Parathyroid adenoma (tissue), 2 donors: ENCODE data around the gene TP53BP1.

Experiments
- H2AFZ ChIP-seq: fragments of 300-600 bp; sonication (generic); one replicate; pipeline ENCODE4 v1.7.0; 2017; ENCODE audit warnings: antibody characterized with exemption, mild to moderate bottlenecking
- H3K27ac ChIP-seq: fragments of 300-600 bp; sonication (generic); one replicate; pipeline ENCODE4 v1.7.0; 2017
- H3K27me3 ChIP-seq: fragments of 300-600 bp; sonication (generic); one replicate; pipeline ENCODE4 v1.7.0; 2017; ENCODE audit warnings: low read length; ENCODE audit not compliant: control insufficient read depth, insufficient read depth
- H3K36me3 ChIP-seq: fragments of 300-600 bp; sonication (generic); one replicate; pipeline ENCODE4 v1.7.0; 2017; ENCODE audit warnings: low read length; ENCODE audit not compliant: control insufficient read depth, insufficient read depth
- H3K4me1 ChIP-seq: fragments of 300-600 bp; sonication (generic); one replicate; pipeline ENCODE4 v1.7.0; 2017; ENCODE audit warnings: control low read depth
- H3K4me2 ChIP-seq: fragments of 300-600 bp; sonication (generic); one replicate; pipeline ENCODE4 v1.7.0; 2017; ENCODE audit warnings: low read length
- H3K4me3 ChIP-seq: fragments of 300-600 bp; sonication (generic); one replicate; pipeline ENCODE4 v1.7.0; 2017; ENCODE audit warnings: low read depth, low read length
- H3K79me2 ChIP-seq: fragments of 300-600 bp; sonication (generic); one replicate; pipeline ENCODE4 v1.7.0; 2017; ENCODE audit warnings: control low read depth
- H3K9ac ChIP-seq: fragments of 300-600 bp; sonication (generic); one replicate; pipeline ENCODE4 v1.7.0; 2017; ENCODE audit warnings: mild to moderate bottlenecking
- H3K9me3 ChIP-seq: fragments of 300-600 bp; sonication (generic); one replicate; pipeline ENCODE4 v1.7.0; 2017; ENCODE audit warnings: low read length; ENCODE audit not compliant: control insufficient read depth
- CTCF ChIP-seq: fragments of 300-600 bp; sonication (generic); IDR thresholded peaks from one replicate; pipeline ENCODE4 v1.7.0; 2017; ENCODE audit warnings: antibody characterized with exemption, mild to moderate bottlenecking
- donor health status: primary hyperparathyroidism.

Gene TP53BP1

GRCh38 chr15:43414196-43414595 is 78.8 kb downstream of the TP53BP1 start:
- Histone ChIP-seq H2AFZ (no peak overlapping the region), H3K9ac (no peak overlapping the region), H3K36me3 (no peaks in the 10 kb centered on the region), H3K4me2 (no peak overlapping the region), H3K9me3 (no peaks in the 10 kb centered on the region), H3K27me3 (no peaks in the 10 kb centered on the region), H3K4me3 (no peak overlapping the region), H3K4me1 (no peaks in the 10 kb centered on the region), H3K79me2 (peaks cover 2% of the 10 kb centered on the region), H3K27ac (no peak overlapping the region)
- TF ChIP-seq CTCF: no peak

DNA sequence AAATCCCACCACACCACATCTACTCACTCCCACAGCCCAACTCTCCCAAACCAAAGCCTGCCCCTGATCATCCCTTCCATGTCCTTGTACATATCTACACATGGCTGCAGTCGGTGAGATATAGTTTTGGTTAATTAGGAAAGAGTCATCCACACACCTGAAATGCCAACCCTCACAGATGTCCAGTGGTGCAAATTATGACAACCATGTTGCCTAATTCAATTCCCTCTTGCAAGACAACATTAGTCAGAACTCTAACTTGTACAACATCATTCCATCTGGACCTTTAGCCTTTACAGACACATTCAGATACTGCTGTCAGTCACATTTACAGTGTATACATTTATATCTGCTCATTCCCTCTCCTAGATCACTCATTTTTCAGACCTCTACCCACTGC is 80.9 kb downstream of the TP53BP1 start:
- Histone ChIP-seq H3K27me3 (no peaks in the 10 kb centered on the region), H3K4me2 (no peak overlapping the region), H3K79me2 (peaks cover 2% of the 10 kb centered on the region), H3K4me1 (no peaks in the 10 kb centered on the region), H2AFZ (no peak overlapping the region), H3K4me3 (no peak overlapping the region), H3K36me3 (no peaks in the 10 kb centered on the region), H3K9ac (no peak overlapping the region), H3K27ac (no peak overlapping the region), H3K9me3 (no peaks in the 10 kb centered on the region)
- TF ChIP-seq CTCF: no peak

GRCh38 chr15:43410572-43411214 is 82.3 kb downstream of the TP53BP1 start:
- Histone ChIP-seq H3K79me2 (no peaks in the 10 kb centered on the region), H2AFZ (no peak overlapping the region), H3K36me3 (no peaks in the 10 kb centered on the region), H3K9ac (no peak overlapping the region), H3K4me3 (no peak overlapping the region), H3K4me2 (no peak overlapping the region), H3K27ac (no peak overlapping the region), H3K4me1 (no peaks in the 10 kb centered on the region), H3K27me3 (no peaks in the 10 kb centered on the region), H3K9me3 (no peaks in the 10 kb centered on the region)
- TF ChIP-seq CTCF: no peak

- no peak for TF ChIP-seq CTCF
- H3K4me2 ChIP-seq: no peak overlapping the region
- H3K36me3 ChIP-seq: peaks cover 2% of the 10 kb centered on the region
- no peaks in the 10 kb centered on the region for H3K79me2 ChIP-seq
- no peak overlapping the region for H3K9ac ChIP-seq
- no peaks in the 10 kb centered on the region for H3K9me3 ChIP-seq
- H3K4me3 ChIP-seq: no peak overlapping the region
- no peak overlapping the region for H3K27ac ChIP-seq
- no peak overlapping the region for H2AFZ ChIP-seq
- no peaks in the 10 kb centered on the region for H3K27me3 ChIP-seq
- no peaks in the 10 kb centered on the region for H3K4me1 ChIP-seq
These were observed 84.2 kb downstream of the TP53BP1 start for GRCh38 chr15:43408789-43409188.

GRCh38 chr15:43406808-43407207 is 86.1 kb downstream of the TP53BP1 start:
- H3K79me2 ChIP-seq: no peaks in the 10 kb centered on the region
- H3K4me2 ChIP-seq: no peak overlapping the region
- H3K27me3 ChIP-seq: no peaks in the 10 kb centered on the region
- no peaks in the 10 kb centered on the region for H3K9me3 ChIP-seq
- H3K4me1 ChIP-seq: no peaks in the 10 kb centered on the region
- peaks cover 2% of the 10 kb centered on the region for H3K36me3 ChIP-seq
- TF ChIP-seq CTCF: no peak
- no peak overlapping the region for H3K4me3 ChIP-seq
- H3K9ac ChIP-seq: no peak overlapping the region
- no peak overlapping the region for H3K27ac ChIP-seq
- no peak overlapping the region for H2AFZ ChIP-seq
